HG03139 (cell line): Measurements from ENCODE around the gene NUDT13.
"Not testable (repeated sequence)": the region's sequence is repeated elsewhere in the genome, so short reads cannot be mapped to it uniquely, and the experiment has no call there.

Experiments
- ATAC-seq: cut with Tn5 transposase; IDR thresholded peaks from one replicate; pipeline ENCODE4 v1.9.1; 2021; ENCODE audit not compliant: unreplicated experiment

Gene NUDT13

GRCh38 chr10:73099141-73099540, 11.1 kb upstream of the NUDT13 start:
- no peak for ATAC-seq

DNA sequence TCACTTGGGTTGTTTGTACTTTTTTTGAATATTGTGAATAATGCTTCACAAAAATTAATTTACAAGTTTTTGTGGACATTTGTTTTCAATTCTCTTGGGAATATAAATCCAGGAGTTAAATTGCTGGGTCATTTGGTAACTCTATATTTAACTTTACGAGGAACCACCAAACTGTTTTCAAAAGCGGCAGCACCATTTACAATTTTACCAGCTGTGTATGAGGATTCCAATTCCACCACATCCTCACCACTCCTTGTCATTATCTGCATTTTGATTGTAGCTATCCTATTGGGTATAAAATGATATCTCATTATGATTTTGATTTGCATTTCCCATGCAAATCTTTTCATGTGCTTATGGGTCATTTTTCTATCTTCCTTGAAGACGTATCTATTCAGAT, 4.0 kb upstream of the NUDT13 start:
- no peak for ATAC-seq

GRCh38 chr10:73109248-73109652, 1.0 kb upstream of the NUDT13 start:
- not testable (repeated sequence) for ATAC-seq

- not testable (repeated sequence) for ATAC-seq
Measured at GRCh38 chr10:73112032-73112431, 1.8 kb downstream of the NUDT13 start.

DNA sequence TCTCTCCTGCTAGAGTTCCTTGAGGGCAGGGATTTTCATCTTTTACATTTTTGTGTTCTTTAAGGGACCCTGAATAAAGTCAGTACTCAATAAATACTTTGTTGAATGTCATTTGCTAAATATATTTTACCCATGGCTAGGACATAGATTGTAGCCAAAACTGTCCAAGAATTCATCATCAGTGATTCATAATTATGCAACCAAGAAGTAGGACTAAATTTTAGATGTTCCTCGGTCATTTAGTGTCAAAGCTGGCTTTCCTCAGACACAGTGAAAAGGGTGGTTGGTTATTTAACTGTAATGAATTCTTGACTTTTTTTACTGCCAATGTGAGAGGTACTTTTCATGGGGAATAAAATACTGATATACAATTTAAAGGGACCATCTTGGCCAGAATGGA, 3.3 kb downstream of the NUDT13 start:
- ATAC-seq = no peak

GRCh38 chr10:73116017-73116416, 5.8 kb downstream of the NUDT13 start:
- ATAC-seq = no peak

GRCh38 chr10:73117976-73118743, 7.9 kb downstream of the NUDT13 start:
- no peak for ATAC-seq

DNA sequence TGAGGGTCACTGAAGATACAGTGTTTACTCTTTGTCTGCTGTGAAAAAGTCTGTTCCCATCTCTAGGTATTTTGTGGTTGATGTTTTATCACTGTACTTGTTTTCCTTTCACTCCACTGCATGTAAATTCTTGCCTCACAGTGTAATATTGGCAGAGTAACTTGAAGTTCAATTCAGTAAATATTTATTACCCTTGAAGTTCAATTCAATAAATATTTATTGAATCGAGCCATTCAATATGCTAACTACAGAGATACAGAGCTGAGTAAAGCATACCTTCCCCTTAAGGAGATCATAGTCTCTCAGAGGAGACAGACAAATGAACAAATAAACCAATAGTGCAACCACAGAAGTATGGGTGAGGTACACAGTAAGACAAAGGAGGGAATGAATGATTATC, 9.2 kb downstream of the NUDT13 start:
- ATAC-seq = no peak

DNA sequence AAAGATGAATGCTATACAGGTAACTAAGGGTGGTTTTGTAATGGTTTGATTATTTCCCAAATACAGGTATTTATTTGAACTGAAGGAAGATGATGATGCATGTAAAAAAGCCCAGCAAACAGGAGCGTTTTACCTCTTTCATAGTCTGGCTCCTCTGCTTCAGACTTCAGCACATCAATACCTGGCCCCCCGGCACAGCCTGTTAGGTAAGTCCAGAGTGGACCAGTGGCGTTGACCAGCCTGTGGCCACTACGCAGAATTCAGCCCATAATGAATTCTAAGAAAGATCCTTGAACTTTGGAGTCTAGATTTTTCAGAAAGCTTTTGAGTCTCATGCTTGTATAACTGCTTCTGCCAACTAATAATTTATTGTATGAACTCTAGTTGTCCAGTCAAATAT, 9.7 kb downstream of the NUDT13 start:
- ATAC-seq = no peak

- ATAC-seq = no peak
Measured at GRCh38 chr10:73126343-73126742, 16.1 kb downstream of the NUDT13 start.

GRCh38 chr10:73131301-73131700, 21.0 kb downstream of the NUDT13 start:
- ATAC-seq = no peak

DNA sequence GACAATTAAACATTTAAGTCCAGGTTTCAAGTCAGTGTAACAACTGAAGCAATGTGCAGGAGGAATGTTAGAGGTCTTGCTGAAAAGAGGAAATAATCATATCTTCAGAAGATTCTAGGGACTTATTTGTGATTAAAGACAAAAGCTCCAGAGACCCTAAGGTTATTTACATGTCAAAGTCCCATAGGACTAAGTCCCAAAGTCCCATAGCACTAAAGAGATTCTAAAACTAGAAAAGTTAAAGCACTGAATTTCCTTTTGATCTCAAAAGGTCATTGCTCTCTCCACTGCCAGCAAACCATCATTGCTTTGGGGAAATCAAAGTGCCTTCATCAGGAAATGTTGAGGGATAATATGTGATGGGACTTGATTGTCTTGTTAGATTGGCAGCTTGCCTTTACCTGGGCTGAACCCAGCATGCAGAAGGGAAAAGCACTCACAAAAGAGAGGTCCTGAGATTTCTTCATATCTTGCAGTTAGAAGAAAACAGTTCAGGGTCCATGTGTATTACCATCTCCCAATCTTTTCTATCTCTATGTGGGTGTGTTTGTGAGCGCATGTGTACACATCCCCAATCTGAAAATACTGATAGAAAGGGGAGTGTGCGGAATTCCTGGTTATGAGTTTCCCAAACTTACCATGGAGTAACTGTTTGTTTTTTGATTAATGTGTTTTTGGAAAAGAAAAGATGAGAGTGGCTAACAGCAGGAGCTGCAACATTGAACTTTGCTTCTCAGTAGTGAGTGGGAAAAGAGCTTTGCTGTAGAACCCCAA, 21.8 kb downstream of the NUDT13 start:
- ATAC-seq = no peak

DNA sequence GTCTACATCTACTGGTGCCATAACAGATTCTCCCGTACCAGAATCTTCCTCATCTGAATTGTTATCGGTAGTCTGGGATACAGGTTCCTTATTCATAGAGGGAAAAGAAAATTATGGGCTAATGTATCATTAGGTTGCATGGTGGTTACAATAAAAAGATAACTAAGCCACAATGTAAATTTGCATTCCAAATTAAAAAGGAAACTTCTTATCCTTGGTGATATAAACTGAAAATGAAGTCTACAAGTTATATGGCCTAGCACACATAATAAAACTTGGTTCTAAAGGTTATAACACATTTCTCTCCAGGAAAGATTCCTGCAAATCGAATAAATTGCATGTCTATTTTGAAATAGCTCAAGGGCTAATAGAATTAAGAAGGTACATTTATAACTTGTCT, 24.5 kb downstream of the NUDT13 start:
- no peak for ATAC-seq

GRCh38 chr10:73136627-73137026, 26.4 kb downstream of the NUDT13 start:
- no peak for ATAC-seq

DNA sequence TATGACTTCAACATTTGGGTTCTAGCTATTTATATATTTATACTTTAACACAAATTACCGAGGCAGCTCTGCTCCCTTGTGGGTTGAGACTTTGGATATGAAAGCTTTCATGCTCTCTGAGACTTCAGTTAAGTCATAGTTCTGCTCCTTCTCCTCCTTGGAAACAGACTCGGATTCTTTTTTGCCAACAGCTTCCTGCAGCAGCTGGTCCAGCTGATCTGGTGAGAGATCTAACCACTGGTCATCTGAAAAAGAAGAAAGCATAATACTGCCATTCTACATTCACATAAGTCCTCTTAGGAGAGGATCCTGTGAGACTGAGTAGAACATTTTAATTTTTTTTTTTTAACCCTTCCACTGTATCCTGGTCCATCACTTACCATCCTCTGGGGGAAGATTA, 29.0 kb downstream of the NUDT13 start:
- ATAC-seq = no peak

GRCh38 chr10:73141603-73142002, 31.3 kb downstream of the NUDT13 start:
- ATAC-seq = no peak

- ATAC-seq = not testable (repeated sequence)
Measured at GRCh38 chr10:73150633-73151413, 40.6 kb downstream of the NUDT13 start.

DNA sequence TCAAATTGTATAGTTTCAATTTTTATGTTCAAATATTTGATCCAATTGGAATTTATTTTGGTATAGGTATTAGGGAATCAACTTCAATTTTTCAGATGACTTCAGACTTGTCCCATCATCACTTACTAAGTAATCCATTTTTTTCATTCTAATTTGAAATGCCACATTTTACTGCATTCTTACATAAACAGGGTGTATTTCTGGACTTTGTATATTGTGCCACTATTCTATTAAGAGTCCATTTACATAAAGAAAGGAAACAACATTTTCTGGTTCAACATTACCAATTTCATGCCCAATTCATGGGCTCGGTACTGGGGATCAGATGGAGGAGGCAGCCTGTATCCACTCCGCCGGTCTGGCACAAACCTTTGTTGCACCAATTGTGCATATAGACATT, 41.8 kb downstream of the NUDT13 start:
- no peak for ATAC-seq

DNA sequence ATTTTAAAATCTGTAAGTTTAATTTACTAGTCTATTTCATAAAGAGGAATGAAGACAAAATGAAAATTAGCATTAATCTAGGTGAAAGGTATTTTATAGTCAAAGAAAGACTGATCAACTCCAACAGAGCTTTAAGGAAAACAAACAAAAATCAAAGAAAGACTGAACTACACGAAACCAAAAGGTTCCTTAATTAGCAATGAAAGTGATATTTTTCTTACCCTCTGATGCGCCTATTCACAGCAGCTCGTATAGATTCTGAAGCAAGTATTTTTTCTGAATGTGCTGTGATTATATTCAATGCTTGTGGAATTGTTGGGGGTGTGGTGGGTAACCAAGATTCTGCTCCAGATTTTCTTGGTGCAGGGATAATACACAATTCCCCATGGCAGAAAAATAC, 45.8 kb downstream of the NUDT13 start:
- no peak for ATAC-seq

DNA sequence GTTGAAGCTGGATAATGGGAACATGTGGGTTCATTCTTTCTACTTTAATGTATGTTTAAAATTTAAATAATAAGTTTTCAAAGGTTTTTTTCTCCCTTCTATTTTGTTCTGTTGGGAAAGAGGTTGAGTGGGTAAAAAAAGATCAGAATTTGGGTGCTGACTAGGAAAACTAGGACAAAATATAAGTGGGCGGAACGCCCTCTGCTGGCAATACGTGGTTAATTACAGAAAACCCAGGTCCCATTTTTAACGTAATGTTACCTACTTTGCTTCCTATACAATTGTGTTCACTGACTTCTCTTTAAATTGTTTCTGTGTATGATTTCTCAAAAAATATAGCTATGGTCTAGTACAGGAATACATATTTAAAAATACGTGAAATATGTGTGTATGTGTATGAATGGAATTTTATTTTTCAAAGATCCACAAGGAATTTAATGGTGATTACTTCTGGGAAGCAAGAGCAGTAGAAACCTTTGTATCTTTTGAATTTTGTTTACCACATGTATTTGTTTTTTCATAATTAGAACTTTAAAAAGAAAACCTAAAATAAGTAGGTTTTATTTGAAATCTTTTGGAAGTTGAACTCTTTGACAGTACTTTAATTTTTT, 48.9 kb downstream of the NUDT13 start:
- ATAC-seq = no peak

DNA sequence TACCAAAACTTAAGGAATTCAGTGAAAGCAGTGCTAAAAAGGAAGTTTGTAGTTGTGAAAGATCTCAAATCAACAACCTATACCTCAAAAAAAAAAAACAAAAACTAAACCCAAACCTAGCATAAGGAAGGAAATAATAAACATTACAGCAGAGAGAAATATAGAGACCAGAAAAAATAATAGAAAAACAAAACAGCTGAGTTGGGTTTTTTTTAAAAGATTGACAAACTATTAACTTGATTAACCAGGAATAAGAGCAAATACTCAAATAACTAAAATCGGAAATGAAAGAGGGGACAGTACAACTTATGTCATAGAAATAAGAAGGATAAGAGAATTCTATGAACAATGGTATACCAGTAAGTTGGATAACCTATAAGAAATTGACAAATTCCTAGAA, 50.8 kb downstream of the NUDT13 start:
- no peak for ATAC-seq
